GM12878 (cell line): Measurements from ENCODE around the gene DPF3.

Experiments
- CHD2 ChIP-seq: IDR thresholded peaks from 2 replicates; pipeline ENCODE4 v1.6.1; 2011; ENCODE audit warnings: low read depth, low read length, improper control_type of control experiment, borderline replicate concordance
- CREB1 ChIP-seq: IDR thresholded peaks from 2 replicates; pipeline ENCODE4 v1.6.1; 2012; ENCODE audit warnings: low read depth, mild to moderate bottlenecking, inconsistent platforms
- CTCF ChIP-seq, 3 experiments: IDR thresholded peaks in 2 of 3; conservative IDR thresholded peaks in 1 of 3; 2 replicates each; pipeline ENCODE4 v1.5.1; 2011; ENCODE audit warnings: low read depth in 3 of 3, low read length in 3 of 3, mild to moderate bottlenecking in 3 of 3, control low read depth in 2 of 3, moderate library complexity in 2 of 3, inconsistent platforms in 1 of 3, mixed read lengths in 1 of 3; ENCODE audit not compliant: control insufficient read depth in 2 of 3, insufficient read depth in 1 of 3; ENCODE audit errors: extremely low read depth in 1 of 3
- EZH2 ChIP-seq: IDR thresholded peaks from 2 replicates; pipeline ENCODE4 v1.6.1; 2012; ENCODE audit warnings: low read depth, mild to moderate bottlenecking, control low read depth, inconsistent platforms, low read length, borderline replicate concordance; ENCODE audit not compliant: control insufficient read depth
- JUNB ChIP-seq: IDR thresholded peaks from 2 replicates; pipeline ENCODE4 v1.6.1; 2016; ENCODE audit warnings: antibody characterized with exemption, mild to moderate bottlenecking
- MYC ChIP-seq: IDR thresholded peaks from 2 replicates; pipeline ENCODE4 v1.6.1; 2011; ENCODE audit warnings: mild to moderate bottlenecking, low read length, moderate library complexity, inconsistent platforms; ENCODE audit not compliant: insufficient read depth, insufficient replicate concordance, insufficient read length, severe bottlenecking
- NR2F1 ChIP-seq: fragments of 450-650 bp; conservative IDR thresholded peaks from 2 replicates; pipeline ENCODE4 v1.6.1; 2017; ENCODE audit warnings: mild to moderate bottlenecking
- POLR2A ChIP-seq: IDR thresholded peaks from 2 replicates; pipeline ENCODE4 v1.6.1; 2011; ENCODE audit warnings: low read depth, mild to moderate bottlenecking, low read length
- POLR2AphosphoS2 ChIP-seq: IDR thresholded peaks from 2 replicates; pipeline ENCODE4 v1.6.1; 2011; ENCODE audit warnings: low read depth, mild to moderate bottlenecking, low read length, improper control_type of control experiment, moderate library complexity
- SRF ChIP-seq, 2 experiments: IDR thresholded peaks; 2 replicates each; pipeline ENCODE4 v1.6.1; 2011; ENCODE audit warnings: low read depth in 2 of 2, low read length in 2 of 2, mild to moderate bottlenecking in 1 of 2, moderate library complexity in 1 of 2
- TAF1 ChIP-seq: IDR thresholded peaks from 2 replicates; pipeline ENCODE4 v1.6.1; 2011; ENCODE audit warnings: mild to moderate bottlenecking, low read depth, low read length, borderline replicate concordance
- TCF3 ChIP-seq: IDR thresholded peaks from 2 replicates; pipeline ENCODE4 v1.6.1; 2012; ENCODE audit warnings: low read depth, mild to moderate bottlenecking, low read length, borderline replicate concordance; ENCODE audit not compliant: insufficient read depth
- ZBTB11 ChIP-seq: fragments of 450-650 bp; formaldehyde crosslinking; IDR thresholded peaks from 2 replicates; pipeline ENCODE4 v1.5.0; 2022; ENCODE audit warnings: mild to moderate bottlenecking, missing genetic modification characterization

- no peak for TF ChIP-seq CHD2
- no peak for TF ChIP-seq TAF1
- no peak for TF ChIP-seq CREB1
- no peak for TF ChIP-seq ZBTB11 (CRISPR knock-in tag)
- TF ChIP-seq POLR2AphosphoS2, result no peak
- TF ChIP-seq JUNB, result peak; percentile 36; the same call in 1 of the 2 replicates
- no peak for TF ChIP-seq POLR2A
- no peak for TF ChIP-seq TCF3
- TF ChIP-seq NR2F1, result no peak
- no peak for TF ChIP-seq CTCF (IDR thresholded peaks at IDR 0.05 in 2 of 3, conservative IDR thresholded peaks at IDR 0.05 in 1 of 3; ENCODE audit: control insufficient read depth in 2 of 3, extremely low read depth in 1 of 3, insufficient read depth in 1 of 3, low read depth in 3 of 3, low read length in 3 of 3)
- no peak for TF ChIP-seq MYC
- TF ChIP-seq EZH2, result no peak
- TF ChIP-seq SRF (IDR thresholded peaks at IDR 0.05; ENCODE audit: low read depth in 2 of 2, low read length in 2 of 2), result no peak
Measured at GRCh38 chr14:72816287-72816686, 77.6 kb downstream of the DPF3 start.
